HG02938 (cell line): ENCODE results near the gene TEKT4.
A peak's percentile ranks its signal among the peaks of the same experiment; 100 is the strongest.
"Not testable (repeated sequence)": the region's sequence is repeated elsewhere in the genome, so short reads cannot be mapped to it uniquely, and the experiment has no call there.

Experiments
- ATAC-seq: cut with Tn5 transposase; IDR thresholded peaks from one replicate; pipeline ENCODE4 v1.9.1; 2021; ENCODE audit warnings: mild to moderate bottlenecking, moderate library complexity; ENCODE audit not compliant: unreplicated experiment

Gene TEKT4

DNA sequence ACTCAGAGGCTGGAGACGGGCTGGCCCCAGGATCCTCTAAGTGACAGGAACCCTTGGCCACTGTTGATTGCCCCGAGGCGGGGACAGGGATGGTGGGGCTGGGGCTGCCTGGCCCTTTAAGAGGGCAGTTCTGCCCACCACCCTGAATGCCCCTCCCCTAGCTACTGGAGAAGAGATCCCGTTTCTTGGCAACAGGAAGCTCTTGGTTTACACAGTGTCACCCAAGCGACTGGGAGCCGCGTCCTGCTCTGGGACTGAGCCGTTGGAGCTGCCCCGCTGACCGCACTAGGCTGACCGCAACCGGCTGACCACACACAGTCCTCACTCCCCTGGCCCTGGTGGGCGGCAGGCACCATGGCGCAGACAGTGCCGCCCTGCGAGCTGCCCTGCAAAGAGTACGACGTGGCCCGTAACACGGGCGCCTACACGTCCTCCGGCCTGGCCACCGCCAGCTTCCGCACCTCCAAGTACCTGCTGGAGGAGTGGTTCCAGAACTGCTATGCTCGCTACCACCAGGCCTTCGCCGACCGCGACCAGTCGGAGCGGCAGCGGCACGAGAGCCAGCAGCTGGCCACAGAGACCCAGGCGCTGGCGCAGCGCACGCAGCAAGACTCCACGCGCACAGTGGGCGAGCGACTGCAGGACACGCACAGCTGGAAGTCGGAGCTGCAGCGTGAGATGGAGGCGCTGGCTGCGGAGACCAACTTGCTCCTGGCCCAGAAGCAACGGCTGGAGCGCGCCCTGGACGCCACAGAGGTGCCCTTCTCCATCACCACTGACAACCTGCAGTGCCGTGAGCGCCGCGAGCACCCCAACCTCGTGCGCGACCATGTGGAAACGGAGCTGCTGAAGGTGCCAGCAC is at the start of gene TEKT4:
Gene TEKT4 (plus strand): TSS at position 205 of the 862 bp plus-strand sequence. CDS start 150 bp downstream, at position 355.
- ATAC-seq = no peak

DNA sequence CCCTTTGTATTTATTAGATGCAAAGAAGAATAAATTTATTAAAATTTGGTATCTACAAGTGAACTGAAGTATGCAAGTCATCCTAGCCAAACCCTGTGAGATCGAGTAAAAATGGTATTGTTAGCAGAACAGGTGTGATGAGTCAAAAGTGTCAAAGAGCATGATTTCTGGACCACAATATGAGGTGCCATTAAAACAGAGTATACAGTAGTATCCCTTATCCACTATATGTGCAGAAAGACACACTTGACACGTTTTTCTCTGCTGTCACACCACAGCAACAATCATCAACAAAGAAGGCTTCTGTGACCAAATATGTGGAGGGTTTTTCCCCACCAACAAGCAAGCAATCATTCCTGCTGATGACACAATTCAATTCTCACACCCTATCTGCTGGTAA is 32.0 kb upstream of the TEKT4 start:
- not testable (repeated sequence) for ATAC-seq

DNA sequence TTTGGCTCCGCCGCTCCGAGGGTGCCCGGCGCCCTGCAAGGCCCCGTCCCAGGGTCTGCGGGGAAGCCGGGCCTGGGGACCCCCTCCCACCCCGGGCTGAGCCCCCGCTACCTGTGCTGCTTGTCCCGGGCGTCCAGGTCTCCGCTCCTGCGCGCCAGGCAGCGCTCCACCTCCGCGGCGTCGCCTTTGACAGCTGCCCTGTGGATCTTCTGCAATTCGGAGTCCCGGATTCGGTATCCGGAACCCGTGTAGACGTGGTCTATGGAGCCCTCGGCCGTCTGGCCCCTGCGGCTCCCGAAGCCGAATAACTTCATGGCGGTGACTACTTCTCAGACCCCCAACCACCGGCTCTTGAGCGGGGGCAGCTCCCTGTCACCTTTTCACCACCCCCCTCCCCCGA is 14.4 kb upstream of the TEKT4 start:
- not testable (repeated sequence) for ATAC-seq

- not testable (repeated sequence) for ATAC-seq
These were observed 13.7 kb upstream of the TEKT4 start for GRCh38 chr2:94857367-94858162.

- not testable (repeated sequence) for ATAC-seq
These were observed 12.9 kb upstream of the TEKT4 start for GRCh38 chr2:94858163-94858888.

- no peak for ATAC-seq
These were observed 9.7 kb upstream of the TEKT4 start for GRCh38 chr2:94861308-94862152.

GRCh38 chr2:94862903-94863302 is 8.3 kb upstream of the TEKT4 start:
- ATAC-seq = not testable (repeated sequence)

GRCh38 chr2:94869131-94869530 is 2.1 kb upstream of the TEKT4 start:
- no peak for ATAC-seq

- no peak for ATAC-seq
These were observed 1.4 kb upstream of the TEKT4 start for GRCh38 chr2:94869552-94870439.

DNA sequence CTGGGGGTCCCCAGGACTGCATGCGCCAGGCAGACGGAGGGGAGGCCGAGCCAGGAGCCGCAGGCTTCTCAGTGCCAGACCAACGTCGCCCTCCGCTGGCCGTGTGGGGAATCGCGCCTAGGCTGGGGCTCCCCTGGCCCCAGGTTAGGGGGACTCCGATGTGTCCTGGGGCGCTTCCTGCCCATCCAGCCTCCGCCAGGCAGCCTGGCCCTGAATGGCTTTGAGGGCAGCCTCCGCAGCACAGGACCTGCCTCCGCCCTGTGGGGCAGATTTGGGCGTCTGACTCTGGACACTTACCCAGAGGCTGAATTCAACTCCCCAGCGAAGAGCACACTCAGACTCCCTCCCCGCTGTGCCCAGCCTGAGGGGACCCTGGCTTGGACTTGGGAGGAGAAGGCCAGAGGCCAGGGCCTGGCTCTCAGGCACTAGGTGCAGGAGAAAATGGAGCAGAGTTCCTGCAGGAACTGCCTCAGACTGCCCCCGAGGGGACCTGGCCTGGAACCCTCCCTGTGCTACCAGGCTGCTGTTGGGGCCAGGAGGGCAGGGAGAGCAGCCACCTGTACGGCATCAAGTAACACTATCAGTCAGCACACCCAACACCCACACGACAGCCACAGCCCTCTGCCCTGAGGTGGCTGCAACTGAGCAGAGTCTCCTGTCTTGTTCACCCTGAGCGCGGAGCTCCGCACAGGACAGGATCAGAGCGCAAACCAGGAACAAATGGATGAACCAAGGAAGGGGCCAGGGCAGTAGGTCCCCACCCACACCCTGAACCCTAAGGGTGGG is 597 bp upstream of the TEKT4 start:
- ATAC-seq = no peak

- ATAC-seq = no peak
These were observed 923 bp downstream of the TEKT4 start for GRCh38 chr2:94872088-94872618.

- ATAC-seq = no peak
These were observed 1.6 kb downstream of the TEKT4 start for GRCh38 chr2:94872676-94873361.

- peak; percentile 14 for ATAC-seq
These were observed 2.4 kb downstream of the TEKT4 start for GRCh38 chr2:94873362-94874276.

GRCh38 chr2:94874277-94874997 is 3.2 kb downstream of the TEKT4 start:
- ATAC-seq = peak; percentile 91

DNA sequence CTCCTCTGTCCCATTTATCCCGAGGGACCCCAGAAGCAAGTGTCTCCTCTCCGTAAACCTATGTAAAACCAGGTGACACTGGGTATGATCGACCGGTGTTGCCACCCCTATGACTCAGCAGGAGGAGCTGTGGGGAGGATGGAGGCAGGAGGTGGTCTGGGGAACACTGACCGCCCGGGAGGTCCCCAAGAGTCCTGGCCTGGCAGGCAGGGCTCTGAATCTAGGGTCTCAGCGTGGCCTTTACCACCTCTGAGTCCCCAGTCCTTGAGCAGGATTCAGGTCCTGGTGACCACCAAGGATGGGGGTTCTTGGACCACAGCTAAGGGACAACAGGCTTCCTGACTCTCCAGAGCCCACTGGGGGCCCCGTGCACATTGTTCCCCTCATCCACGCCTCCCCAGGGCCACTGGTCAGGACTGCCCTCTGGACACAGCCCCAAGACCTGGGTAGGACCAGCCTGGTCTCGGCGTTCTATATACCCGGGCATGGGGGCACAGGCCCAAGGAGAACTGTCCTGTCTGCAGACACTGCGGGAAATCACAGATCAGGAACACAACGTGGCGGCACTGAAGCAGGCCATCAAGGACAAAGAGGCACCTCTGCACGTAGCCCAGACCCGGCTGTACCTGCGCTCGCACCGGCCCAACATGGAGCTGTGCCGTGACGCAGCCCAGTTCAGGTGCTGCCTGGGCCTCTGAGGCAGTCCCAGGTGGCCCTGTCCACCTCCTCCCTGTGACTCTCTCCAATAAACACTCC is 4.0 kb downstream of the TEKT4 start:
- ATAC-seq = no peak
